Activated naive CD4-positive, alpha-beta T cell treated with anti-CD3 and anti-CD28 coated beads, Interleukin-2, amount 10 ng/mL, durations not matched to agents 7 days and 5 days (primary cell): ENCODE data around the gene HOXB2.

Experiments
- CTCF ChIA-PET: fragments of 350-600 bp; sonication (Branson Sonifier 250); formaldehyde crosslinking; loops from one replicate; lab custom pipeline; 2021; ENCODE audit warnings: antibody characterized with exemption; lab: Charles Lee
- DNase-seq: peaks from one replicate; pipeline ENCODE4 v3.0.0-alpha.2; 2020
- H3K27ac Mint-ChIP-seq: one replicate; pipeline ENCODE4 v1.8.0; 2021; ENCODE audit warnings: mild to moderate bottlenecking, moderate library complexity, mixed read lengths
- H3K27me3 Mint-ChIP-seq: one replicate; pipeline ENCODE4 v1.8.0; 2021; ENCODE audit warnings: mild to moderate bottlenecking, mixed read lengths
- H3K36me3 Mint-ChIP-seq: one replicate; pipeline ENCODE4 v1.8.0; 2021; ENCODE audit warnings: mixed read lengths
- H3K4me1 Mint-ChIP-seq: one replicate; pipeline ENCODE4 v1.8.0; 2021; ENCODE audit warnings: mixed read lengths
- H3K4me3 Mint-ChIP-seq: one replicate; pipeline ENCODE4 v1.8.0; 2021; ENCODE audit warnings: mild to moderate bottlenecking, moderate library complexity, mixed read lengths
- H3K9me3 Mint-ChIP-seq: one replicate; pipeline ENCODE4 v1.8.0; 2021; ENCODE audit warnings: mixed read lengths

HOXB2 gene

DNA sequence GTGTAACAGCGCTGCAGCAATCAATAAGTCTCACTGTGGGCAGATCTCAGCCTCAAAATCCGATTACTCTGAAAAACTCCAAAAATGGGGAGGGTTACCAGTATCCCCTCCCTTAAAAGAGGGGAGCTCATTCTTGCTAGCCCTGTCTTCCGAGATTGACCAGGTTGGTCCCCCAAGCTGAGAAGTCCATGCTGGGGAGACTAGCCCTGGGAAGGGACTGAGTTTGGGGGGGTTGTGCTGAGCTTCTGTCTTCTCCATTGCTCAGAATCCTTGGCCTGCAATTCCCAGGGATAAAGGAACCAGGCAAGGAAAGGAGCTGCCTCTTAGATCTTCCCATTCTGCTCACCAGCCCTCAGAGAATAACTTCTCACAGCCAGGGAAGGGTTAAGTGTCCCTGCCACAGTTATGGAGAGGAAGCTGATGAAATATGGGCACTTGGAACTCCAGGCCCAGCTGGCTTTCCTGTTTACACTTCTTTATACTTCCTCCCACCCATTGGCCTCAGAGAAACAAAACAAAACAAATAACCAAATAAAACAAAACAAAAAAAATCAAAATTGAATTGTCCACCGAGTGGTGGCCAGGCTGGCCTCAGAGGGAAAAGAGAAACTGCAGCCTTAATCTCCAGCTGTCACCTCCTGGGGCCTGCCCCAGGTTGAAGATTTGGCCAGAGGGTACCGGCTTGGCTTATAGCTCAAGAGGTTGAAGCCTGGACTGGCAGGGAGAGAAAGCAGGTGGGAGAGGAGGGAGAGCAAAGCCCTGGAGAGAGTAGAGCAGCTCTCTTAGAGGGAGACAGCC, 42.6 kb upstream of the HOXB2 start:
- H3K27ac Mint-ChIP-seq: no peak overlapping the region
- DNase-seq: no peak
- CTCF ChIA-PET: interaction anchor here (0.8 to 2.7 kb wide), 12 partner anchors 9 to 328 kb away, joined by 3 to 10 read pairs (median 4); no protein-coding TSS in a partner anchor
- H3K36me3 Mint-ChIP-seq: no peaks in the 10 kb centered on the region
- peak overlapping the region; percentile 27 for H3K4me3 Mint-ChIP-seq
- H3K4me1 Mint-ChIP-seq: peaks cover 66% of the 10 kb centered on the region
- H3K27me3 Mint-ChIP-seq: peaks cover 100% of the 10 kb centered on the region
- no peaks in the 10 kb centered on the region for H3K9me3 Mint-ChIP-seq

DNA sequence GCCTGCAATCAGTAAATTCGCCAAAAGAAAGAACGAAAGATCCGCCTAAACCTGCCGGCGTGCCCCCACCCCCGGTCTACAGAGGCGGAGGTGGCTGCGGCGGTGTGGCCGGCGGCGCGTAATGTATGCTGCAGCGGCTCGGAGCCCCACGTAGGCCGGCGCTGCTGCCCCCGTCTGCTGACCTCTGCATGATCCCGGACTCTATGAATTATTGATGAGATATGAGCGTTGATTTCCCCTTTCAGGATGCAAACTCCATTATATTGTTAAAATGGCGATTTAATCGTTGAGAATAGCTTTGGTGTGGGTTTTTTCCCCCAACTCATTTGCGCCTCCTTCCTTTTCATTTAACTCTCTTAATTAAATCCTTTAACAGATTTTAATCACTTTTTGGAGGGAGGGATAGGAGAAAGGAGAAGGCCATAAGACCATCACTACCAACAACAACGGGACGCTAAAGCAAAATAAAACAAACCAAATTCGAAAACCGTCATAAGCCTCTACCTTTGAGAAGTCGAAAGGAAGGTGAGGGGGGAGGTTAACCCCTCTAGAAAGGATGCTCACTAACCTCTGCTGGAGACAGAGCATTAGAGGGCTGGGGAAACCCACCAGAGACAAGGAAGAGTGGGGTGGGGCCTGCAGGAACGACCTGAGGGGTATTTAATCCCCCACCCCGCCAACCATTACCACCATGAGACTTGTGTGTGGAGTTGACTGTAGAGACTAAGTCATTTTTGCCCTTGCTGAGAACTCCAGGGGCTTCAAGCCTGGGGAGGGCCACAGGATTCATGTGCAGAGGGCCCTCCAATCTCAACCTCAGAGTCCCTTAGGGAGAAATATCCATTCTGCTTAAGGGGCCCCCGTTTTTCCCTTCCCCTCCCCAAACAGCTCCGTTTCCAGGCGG, 41.7 kb upstream of the HOXB2 start:
- no peaks in the 10 kb centered on the region for H3K36me3 Mint-ChIP-seq
- no peaks in the 10 kb centered on the region for H3K9me3 Mint-ChIP-seq
- peaks cover 64% of the 10 kb centered on the region for H3K4me1 Mint-ChIP-seq
- peaks cover 100% of the 10 kb centered on the region for H3K27me3 Mint-ChIP-seq
- H3K27ac Mint-ChIP-seq: no peak overlapping the region
- H3K4me3 Mint-ChIP-seq: peak overlapping the region; percentile 79
- CTCF ChIA-PET: interaction anchor here (0.7 to 2.7 kb wide), 6 partner anchors 14 to 292 kb away, joined by 3 to 10 read pairs (median 4); no protein-coding TSS in a partner anchor
- DNase-seq: peak; percentile 53

DNA sequence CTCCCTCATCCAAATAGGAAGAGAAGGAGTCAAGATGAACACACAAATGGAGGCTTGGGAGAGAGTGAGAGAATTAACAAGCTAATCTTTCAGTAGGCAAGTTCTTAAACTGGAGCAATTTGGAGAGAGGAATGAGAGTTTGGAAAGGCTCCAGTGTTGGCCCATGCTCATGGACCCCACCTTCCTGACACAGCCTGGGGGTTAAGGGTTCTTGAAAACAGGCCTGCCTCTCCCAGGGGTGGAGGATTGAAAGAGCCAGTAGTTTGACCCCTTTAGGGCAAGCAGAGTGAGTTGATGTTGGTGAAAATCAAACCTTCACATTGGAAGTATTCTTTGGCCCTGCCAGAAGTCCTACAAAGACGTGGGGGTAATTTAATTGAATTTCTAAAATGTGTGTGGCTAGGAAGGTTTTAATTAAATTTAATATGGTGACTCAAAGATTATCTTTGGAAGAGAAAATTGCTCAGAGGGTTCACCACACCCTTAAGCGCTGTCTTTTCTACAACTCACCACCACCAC, 39.4 kb upstream of the HOXB2 start:
- Mint-ChIP-seq H3K27me3 (peaks cover 100% of the 10 kb centered on the region), H3K4me1 (peaks cover 80% of the 10 kb centered on the region), H3K36me3 (peaks cover 3% of the 10 kb centered on the region), H3K9me3 (no peaks in the 10 kb centered on the region), H3K4me3 (peak overlapping the region; percentile 20), H3K27ac (no peak overlapping the region)
- no peak for DNase-seq
- CTCF ChIA-PET: interaction anchor here (0.8 kb wide), 1 partner anchor 251 kb away, joined by 3 read pairs; no protein-coding TSS in a partner anchor

DNA sequence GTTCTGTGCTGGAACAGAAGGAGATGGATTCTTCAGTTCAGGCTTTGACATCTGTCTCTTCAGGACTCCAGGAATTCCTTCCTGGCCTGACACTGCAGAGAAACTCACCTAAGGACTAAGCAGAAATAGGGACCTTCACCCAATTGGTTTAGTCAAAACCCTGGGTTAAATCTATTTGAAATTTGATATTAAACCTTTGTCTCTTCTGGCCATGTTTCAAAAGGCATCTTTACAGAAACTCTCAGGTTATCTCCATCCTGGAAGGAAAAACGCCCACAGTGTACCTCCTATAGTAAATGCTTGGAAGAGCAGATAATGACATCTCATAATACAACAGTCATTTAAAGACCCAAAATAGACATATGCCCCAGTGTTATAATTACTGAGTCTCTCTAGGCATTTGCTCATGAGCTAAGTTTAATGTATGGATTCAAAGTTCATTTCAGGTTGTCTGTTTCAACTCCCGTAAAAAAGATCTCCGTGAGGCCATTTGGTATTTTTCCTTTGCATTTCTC, 38.9 kb upstream of the HOXB2 start:
- DNase-seq: no peak
- Mint-ChIP-seq H3K36me3 (peaks cover 7% of the 10 kb centered on the region), H3K9me3 (no peaks in the 10 kb centered on the region), H3K27me3 (peaks cover 100% of the 10 kb centered on the region), H3K4me1 (peaks cover 85% of the 10 kb centered on the region), H3K27ac (no peak overlapping the region), H3K4me3 (no peak overlapping the region)
- CTCF ChIA-PET: interaction anchor here (0.8 to 1.6 kb wide), 3 partner anchors 236 to 504 kb away, joined by 3 read pairs; no protein-coding TSS in a partner anchor

DNA sequence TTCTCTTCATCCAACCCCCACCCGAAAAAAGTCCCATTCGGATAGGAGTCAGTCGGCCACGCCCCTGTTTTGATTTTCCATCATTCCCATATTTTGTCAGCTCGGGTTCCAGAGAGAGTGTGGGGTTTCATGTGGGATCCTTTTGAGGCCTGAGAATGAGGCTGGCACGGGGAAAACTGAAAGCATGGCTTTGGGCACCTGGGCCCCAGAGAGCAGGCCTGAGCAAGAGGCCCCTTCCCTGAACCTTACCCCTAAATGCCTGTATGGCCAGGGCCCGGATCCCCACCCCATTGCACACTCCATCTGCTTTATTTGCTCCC, 37.8 kb upstream of the HOXB2 start:
- Mint-ChIP-seq H3K9me3 (no peaks in the 10 kb centered on the region), H3K27ac (no peak overlapping the region), H3K36me3 (peaks cover 9% of the 10 kb centered on the region), H3K27me3 (peaks cover 98% of the 10 kb centered on the region), H3K4me3 (peak overlapping the region; percentile 58), H3K4me1 (peaks cover 84% of the 10 kb centered on the region)
- CTCF ChIA-PET: interaction anchor here (0.5 to 1.6 kb wide), 5 partner anchors 10 to 504 kb away, joined by 3 to 6 read pairs (median 3); no protein-coding TSS in a partner anchor
- no peak for DNase-seq

DNA sequence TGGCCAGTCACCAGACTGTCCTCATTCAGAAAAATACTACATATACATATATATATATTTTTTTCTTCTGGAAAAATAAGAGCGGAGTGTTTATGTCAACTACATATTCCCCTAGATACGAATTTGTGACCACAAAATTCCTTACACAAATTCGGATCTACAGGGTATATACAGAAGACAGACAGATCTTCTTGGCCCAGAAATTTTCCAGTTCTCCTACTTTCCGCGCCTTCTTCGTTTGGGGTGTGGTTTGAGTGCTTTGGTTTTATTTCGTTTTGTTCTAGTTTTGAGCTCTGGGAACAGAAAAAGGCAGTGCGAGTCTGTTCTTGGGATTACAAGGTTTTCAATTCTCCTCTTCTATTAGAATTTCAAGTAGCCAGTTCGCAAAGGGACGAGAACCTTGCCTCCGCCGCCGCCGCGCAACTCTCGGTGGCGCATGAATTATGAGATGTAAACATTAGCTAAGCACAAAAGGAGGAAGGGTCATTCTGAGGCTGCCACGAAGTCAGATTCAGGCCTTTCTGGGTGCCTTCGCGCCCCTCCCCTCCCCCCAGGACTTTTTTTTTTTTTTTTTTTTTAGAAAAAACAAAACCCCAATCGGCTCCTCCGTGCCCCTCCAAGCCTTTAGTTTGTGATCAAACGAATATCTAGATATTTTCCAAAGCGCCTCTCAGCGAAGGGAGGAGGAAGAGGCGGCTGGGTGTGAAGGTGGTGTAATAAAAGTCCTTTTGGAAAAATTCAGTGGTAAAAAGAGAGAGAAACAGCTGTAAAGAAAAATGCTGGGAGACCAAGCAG, 35.0 kb upstream of the HOXB2 start:
- Mint-ChIP-seq H3K36me3 (peaks cover 17% of the 10 kb centered on the region), H3K27me3 (peaks cover 92% of the 10 kb centered on the region), H3K4me3 (peak overlapping the region; percentile 92), H3K9me3 (no peaks in the 10 kb centered on the region), H3K27ac (no peak overlapping the region), H3K4me1 (peaks cover 82% of the 10 kb centered on the region)
- no peak for DNase-seq
- CTCF ChIA-PET: interaction anchor here (0.8 to 1.0 kb wide), 2 partner anchors 15 to 88 kb away, joined by 3 to 6 read pairs; no protein-coding TSS in a partner anchor

DNA sequence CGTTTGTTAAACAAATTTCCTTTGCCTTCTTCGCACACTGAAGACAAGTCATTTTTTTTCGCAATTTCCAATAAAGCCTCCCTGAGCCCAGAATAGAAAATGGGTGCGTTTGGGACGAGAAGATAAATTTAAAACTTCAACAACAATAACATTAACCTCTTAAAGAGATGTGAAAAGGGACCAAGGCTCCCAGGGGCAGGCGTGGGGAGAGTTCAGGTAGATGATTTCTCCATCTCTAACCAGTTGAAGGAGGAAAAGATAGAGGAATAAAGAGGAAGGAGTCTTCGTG, 34.5 kb upstream of the HOXB2 start:
- H3K27me3 Mint-ChIP-seq: peaks cover 88% of the 10 kb centered on the region
- no peaks in the 10 kb centered on the region for H3K9me3 Mint-ChIP-seq
- DNase-seq: no peak
- no peak overlapping the region for H3K27ac Mint-ChIP-seq
- peaks cover 19% of the 10 kb centered on the region for H3K36me3 Mint-ChIP-seq
- peaks cover 82% of the 10 kb centered on the region for H3K4me1 Mint-ChIP-seq
- H3K4me3 Mint-ChIP-seq: peak overlapping the region; percentile 92
- CTCF ChIA-PET: interaction anchor here (0.8 to 1.0 kb wide), 2 partner anchors 15 to 87 kb away, joined by 3 to 6 read pairs; no protein-coding TSS in a partner anchor

DNA sequence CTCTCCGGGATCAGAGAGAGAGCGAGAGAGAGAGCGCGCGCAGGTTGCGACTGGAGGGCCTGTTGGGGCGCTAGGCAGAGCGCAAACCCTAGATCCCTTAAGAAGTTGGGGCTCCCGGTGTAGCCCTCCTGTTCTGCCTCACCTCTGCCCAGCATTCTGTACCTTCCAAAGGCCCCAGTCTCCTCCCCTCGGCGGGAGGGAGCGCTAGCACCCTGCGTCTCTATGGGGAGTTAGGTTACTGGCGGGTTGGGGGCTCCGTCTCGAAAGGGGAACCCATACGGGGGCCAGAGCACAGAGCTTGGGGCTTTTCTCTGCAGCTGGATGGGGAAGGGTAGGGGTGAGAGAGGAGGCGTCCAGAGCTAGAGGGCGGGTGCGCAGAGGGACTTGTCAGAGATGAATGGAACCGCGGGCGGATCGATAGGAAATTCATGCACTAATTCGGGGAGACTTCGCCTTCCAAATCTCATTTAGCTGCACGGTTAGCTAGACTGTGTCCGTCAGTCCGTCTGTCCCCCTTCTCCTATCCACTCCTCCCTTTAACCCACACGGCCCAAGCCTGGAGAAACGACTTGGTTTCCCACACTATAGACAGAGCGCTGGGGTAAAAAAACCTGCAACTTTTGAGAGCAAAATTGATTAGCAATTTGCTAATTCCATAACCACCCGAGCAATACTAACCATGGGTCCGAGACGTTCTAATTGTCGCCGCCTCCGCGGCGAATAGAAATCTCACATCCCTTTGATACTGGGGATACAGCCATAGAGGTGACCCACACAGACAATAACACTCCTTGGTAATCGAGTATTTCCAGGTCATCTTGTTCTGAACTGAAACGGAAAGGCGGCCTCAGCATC, 33.9 kb upstream of the HOXB2 start:
- Mint-ChIP-seq H3K4me3 (peak overlapping the region; percentile 92), H3K27ac (peak overlapping the region; percentile 68), H3K36me3 (peaks cover 19% of the 10 kb centered on the region), H3K27me3 (peaks cover 88% of the 10 kb centered on the region), H3K9me3 (no peaks in the 10 kb centered on the region), H3K4me1 (peaks cover 79% of the 10 kb centered on the region)
- CTCF ChIA-PET: interaction anchor here (0.8 kb wide), 1 partner anchor 233 kb away, joined by 3 read pairs; no protein-coding TSS in a partner anchor
- DNase-seq: no peak

DNA sequence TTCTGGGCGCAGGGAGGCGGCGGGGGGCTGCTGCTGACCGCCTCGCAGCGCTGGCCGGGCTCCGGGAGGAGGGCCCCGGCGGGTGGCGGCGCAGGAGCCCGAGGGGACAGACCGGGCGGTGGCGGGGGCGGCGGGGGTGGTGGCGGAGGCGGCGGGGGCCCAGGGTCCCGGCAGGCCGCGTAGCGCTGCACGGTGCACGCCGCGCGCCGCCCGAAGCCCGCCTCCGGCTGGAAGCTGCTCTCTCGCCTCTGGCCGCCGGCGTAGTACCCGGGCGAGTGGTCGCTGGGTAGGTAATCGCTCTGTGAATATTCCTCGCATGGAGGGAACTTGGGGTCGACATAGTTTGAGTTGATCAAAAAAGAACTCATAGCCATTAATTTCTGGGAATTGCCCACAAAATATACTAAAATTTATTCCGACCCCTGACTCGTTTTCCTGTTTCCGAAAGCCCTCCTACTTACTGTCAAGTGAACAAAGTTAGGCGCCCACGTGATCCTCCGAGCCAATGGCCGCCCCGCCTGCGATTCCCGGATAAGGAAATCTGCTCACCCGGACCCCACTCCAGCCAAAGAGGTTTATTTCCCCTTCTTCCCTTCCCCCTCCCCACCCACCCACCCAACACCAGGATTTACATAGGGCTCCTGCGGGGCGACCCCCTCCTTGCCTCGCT, 33.2 kb upstream of the HOXB2 start, which contains the start of gene HOXB4:
HOXB4 (minus strand) TSS at position 405 of the 670 bp plus-strand sequence; CDS start at position 374, 31 bp downstream.
- Mint-ChIP-seq H3K27me3 (peaks cover 80% of the 10 kb centered on the region), H3K9me3 (no peaks in the 10 kb centered on the region), H3K4me3 (peak within 1 kb of the TSS; percentile 92), H3K36me3 (peaks cover 19% of the 10 kb centered on the region), H3K27ac (peak within 1 kb of the TSS; percentile 68), H3K4me1 (peaks cover 85% of the 10 kb centered on the region)
- CTCF ChIA-PET: interaction anchor here (0.8 kb wide), 1 partner anchor 233 kb away, joined by 3 read pairs; no protein-coding TSS in a partner anchor
- DNase-seq: peak; percentile 86

DNA sequence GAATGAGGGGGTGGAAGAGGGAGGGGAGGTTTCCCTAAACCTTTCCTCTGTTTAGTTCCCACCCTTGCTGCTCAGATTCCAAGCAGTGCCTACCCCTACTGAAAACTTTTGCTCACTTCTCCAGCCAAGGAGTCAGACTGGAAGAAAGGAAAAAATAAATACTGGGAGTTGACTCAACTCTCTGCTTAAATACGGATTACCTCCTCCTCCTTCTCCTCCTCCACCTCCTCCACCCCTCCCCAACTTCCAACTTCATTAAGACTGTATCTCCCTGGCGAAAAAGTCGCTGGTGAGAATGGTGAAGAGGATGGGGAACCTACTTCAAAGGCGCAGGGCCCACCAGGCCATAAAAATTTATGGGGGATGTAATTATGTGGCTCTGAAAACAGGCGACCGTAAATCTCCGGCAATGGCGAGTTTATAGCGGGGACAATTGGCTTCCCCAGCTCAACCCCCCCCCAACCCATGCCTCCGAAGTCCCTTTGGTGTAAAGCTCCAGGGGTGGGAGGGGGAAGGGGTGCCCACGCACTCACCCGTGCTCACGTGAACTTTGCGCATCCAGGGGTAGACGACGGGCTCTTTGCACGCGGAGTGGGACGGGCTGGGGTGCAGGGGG, 32.5 kb upstream of the HOXB2 start:
- Mint-ChIP-seq H3K27me3 (peaks cover 74% of the 10 kb centered on the region), H3K4me1 (peaks cover 83% of the 10 kb centered on the region), H3K9me3 (no peaks in the 10 kb centered on the region), H3K36me3 (peaks cover 19% of the 10 kb centered on the region), H3K27ac (no peak overlapping the region), H3K4me3 (peak overlapping the region; percentile 84)
- DNase-seq: peak; percentile 44
- CTCF ChIA-PET: interaction anchor here (1.3 kb wide), 1 partner anchor 241 kb away, joined by 3 read pairs; no protein-coding TSS in a partner anchor

DNA sequence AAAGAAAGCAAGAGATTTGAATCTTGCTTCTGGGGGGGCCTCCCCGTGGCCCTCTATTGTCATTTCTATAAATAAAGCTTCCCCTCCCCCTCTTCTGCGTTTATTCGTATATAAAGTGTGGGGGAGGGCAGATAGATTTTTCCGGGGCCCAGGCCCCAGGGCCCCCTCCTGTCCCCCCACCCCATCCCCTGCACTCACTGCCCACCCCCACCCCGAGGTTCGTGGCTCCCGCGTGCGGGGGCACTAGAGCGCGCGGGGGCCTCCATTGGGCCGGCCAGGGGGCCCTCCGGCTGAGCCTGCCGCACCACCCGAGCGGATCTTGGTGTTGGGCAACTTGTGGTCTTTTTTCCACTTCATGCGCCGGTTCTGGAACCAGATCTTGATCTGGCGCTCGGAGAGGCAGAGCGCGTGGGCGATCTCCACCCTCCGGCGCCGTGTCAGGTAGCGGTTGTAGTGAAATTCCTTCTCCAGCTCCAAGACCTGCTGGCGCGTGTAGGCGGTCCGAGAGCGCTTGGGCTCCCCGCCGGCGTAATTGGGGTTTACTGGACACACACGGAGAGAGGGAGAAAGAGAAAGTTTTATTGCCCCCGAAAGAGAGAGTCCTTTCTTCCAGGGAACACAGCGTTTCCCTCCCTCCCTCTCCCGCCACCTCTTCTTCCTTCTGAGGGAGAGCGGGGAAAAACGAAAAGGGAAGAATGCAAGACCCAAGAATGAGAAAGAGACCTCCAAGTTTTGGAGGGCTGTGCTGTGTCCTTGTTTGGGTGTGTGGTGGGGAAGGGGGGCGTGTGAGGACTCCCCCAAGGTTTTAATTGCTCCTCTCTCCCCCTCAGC, 31.8 kb upstream of the HOXB2 start:
- H3K36me3 Mint-ChIP-seq: peaks cover 20% of the 10 kb centered on the region
- no peak for DNase-seq
- CTCF ChIA-PET: interaction anchor here (0.6 to 1.3 kb wide), 4 partner anchors 84 to 1376 kb away, joined by 3 to 4 read pairs (median 3); no protein-coding TSS in a partner anchor
- H3K9me3 Mint-ChIP-seq: no peaks in the 10 kb centered on the region
- H3K27ac Mint-ChIP-seq: peak overlapping the region; percentile 33
- peaks cover 66% of the 10 kb centered on the region for H3K27me3 Mint-ChIP-seq
- peak overlapping the region; percentile 84 for H3K4me3 Mint-ChIP-seq
- H3K4me1 Mint-ChIP-seq: peaks cover 79% of the 10 kb centered on the region
